HL-60 (cell line): Measurements from ENCODE around the gene PAX5.

Experiments
- DNase-seq, 2 experiments: peaks; one replicate each; pipeline ENCODE4 v3.0.0-alpha.2; 2010 to 2020; ENCODE audit warnings: low read depth in 1 of 2, low spot score in 1 of 2
- H3K27ac ChIP-seq: fragments of 250-450 bp; sonication (Bioruptor Pico); replicated peaks from 2 replicates; pipeline ENCODE4 v1.5.1; 2020; ENCODE audit warnings: mild to moderate bottlenecking, moderate library complexity
- H3K27me3 ChIP-seq: fragments of 250-450 bp; sonication (Bioruptor Pico); 2 replicates; pipeline ENCODE4 v1.5.1; 2021; ENCODE audit warnings: mild to moderate bottlenecking, moderate library complexity; ENCODE audit not compliant: insufficient read depth, poor library complexity, severe bottlenecking
- H3K4me3 ChIP-seq: replicated peaks from 2 replicates; pipeline ENCODE4 v1.5.1; 2011; ENCODE audit warnings: mild to moderate bottlenecking, control low read depth, low read length; ENCODE audit not compliant: insufficient read depth
- GABPA ChIP-seq: IDR thresholded peaks from 2 replicates; pipeline ENCODE4 v1.6.1; 2012; ENCODE audit warnings: low read depth
- POLR2AphosphoS5 ChIP-seq: IDR thresholded peaks from 2 replicates; pipeline ENCODE4 v1.6.1; 2012; ENCODE audit warnings: low read depth
- REST ChIP-seq: IDR thresholded peaks from 2 replicates; pipeline ENCODE4 v1.6.1; 2012; ENCODE audit warnings: low read depth; ENCODE audit not compliant: insufficient replicate concordance
- SPI1 ChIP-seq: IDR thresholded peaks from 2 replicates; pipeline ENCODE4 v1.6.1; 2012; ENCODE audit warnings: low read depth, mild to moderate bottlenecking, borderline replicate concordance
- TF ChIP-seq, protein P1 (sequence below): IDR thresholded peaks from one replicate; pipeline ENCODE4 v1.5.1; 2011; ENCODE audit warnings: low read length, control low read depth, inconsistent platforms; ENCODE audit not compliant: insufficient read depth

The PAX5 gene

GRCh38 chr9:36900136-36900855 lies 133.8 kb downstream of the PAX5 start:
- Histone ChIP-seq H3K27me3 (no peaks in the 10 kb centered on the region), H3K4me3 (no peak overlapping the region), H3K27ac (no peak overlapping the region)
- DNase-seq, result no peak
- no peak for TF ChIP-seq GABPA
- TF ChIP-seq, protein P1, sequence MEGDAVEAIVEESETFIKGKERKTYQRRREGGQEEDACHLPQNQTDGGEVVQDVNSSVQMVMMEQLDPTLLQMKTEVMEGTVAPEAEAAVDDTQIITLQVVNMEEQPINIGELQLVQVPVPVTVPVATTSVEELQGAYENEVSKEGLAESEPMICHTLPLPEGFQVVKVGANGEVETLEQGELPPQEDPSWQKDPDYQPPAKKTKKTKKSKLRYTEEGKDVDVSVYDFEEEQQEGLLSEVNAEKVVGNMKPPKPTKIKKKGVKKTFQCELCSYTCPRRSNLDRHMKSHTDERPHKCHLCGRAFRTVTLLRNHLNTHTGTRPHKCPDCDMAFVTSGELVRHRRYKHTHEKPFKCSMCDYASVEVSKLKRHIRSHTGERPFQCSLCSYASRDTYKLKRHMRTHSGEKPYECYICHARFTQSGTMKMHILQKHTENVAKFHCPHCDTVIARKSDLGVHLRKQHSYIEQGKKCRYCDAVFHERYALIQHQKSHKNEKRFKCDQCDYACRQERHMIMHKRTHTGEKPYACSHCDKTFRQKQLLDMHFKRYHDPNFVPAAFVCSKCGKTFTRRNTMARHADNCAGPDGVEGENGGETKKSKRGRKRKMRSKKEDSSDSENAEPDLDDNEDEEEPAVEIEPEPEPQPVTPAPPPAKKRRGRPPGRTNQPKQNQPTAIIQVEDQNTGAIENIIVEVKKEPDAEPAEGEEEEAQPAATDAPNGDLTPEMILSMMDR, result no peak
- no peak for TF ChIP-seq POLR2AphosphoS5
- no peak for TF ChIP-seq SPI1
- TF ChIP-seq REST, result no peak

DNA sequence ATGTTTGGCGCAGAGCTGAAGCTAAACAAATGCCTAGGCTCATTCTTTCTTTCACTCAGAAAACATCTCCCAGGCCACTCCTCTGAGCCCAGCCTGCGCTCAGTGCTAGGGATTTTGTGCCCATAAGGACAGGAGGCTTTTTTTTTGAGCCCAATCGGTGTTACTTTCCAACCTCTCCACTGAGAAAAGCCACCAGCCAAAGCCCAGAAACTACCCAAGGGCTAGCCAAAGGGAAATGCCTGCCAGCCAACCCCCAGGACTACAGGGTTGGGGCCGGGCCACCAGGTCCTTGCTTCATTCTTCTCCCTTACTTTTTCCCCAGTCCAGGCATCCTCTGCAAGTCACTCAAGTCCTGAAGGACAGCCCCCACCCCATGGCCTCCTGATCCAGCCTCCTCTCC lies 134.7 kb downstream of the PAX5 start:
- no peak for TF ChIP-seq POLR2AphosphoS5
- TF ChIP-seq REST, result no peak
- no peak for DNase-seq
- Histone ChIP-seq H3K27me3 (no peaks in the 10 kb centered on the region), H3K4me3 (no peak overlapping the region), H3K27ac (no peak overlapping the region)

GRCh38 chr9:36898431-36899020 lies 135.5 kb downstream of the PAX5 start:
- no peaks in the 10 kb centered on the region for H3K27me3 ChIP-seq
- no peak for DNase-seq
- no peak overlapping the region for H3K27ac ChIP-seq
- TF ChIP-seq POLR2AphosphoS5 (no peak), GABPA (no peak), REST (no peak), SPI1 (no peak)
- TF ChIP-seq, protein P1, result no peak
- H3K4me3 ChIP-seq, result no peak overlapping the region
